OCI-LY1 (cell line): ENCODE results near the gene AAGAB.
"Not testable (repeated sequence)": the region's sequence is repeated elsewhere in the genome, so short reads cannot be mapped to it uniquely, and the experiment has no call there.

ENCODE experiments used
- H2AFZ ChIP-seq: fragments of 200-600 bp; sonication (generic), shearing (Covaris generic); 2 replicates; pipeline ENCODE4 v1.6.0; 2014; ENCODE audit warnings: antibody characterized with exemption, mild to moderate bottlenecking, low read length
- H3F3A ChIP-seq: fragments of 200-600 bp; sonication (generic), shearing (Covaris generic); 2 replicates; pipeline ENCODE4 v1.6.0; 2014; ENCODE audit warnings: mild to moderate bottlenecking, antibody characterized with exemption, low read length, moderate library complexity; ENCODE audit not compliant: insufficient read depth
- H3K27ac ChIP-seq: fragments of 200-600 bp; sonication (generic); 2 replicates; pipeline ENCODE4 v1.5.1; 2014; ENCODE audit warnings: low read length, mixed run types, mild to moderate bottlenecking, low read depth; ENCODE audit not compliant: poor library complexity, severe bottlenecking
- H3K27me3 ChIP-seq: fragments of 200-600 bp; sonication (generic); 2 replicates; pipeline ENCODE4 v1.6.0; 2014; ENCODE audit warnings: antibody characterized with exemption, mild to moderate bottlenecking, low read length, moderate library complexity; ENCODE audit not compliant: insufficient read depth
- H3K36me3 ChIP-seq: fragments of 200-600 bp; sonication (generic); 2 replicates; pipeline ENCODE4 v1.6.1; 2014; ENCODE audit warnings: mild to moderate bottlenecking, antibody characterized with exemption, low read length, moderate library complexity, mixed read lengths; ENCODE audit not compliant: insufficient read depth
- H3K4me1 ChIP-seq: fragments of 200-600 bp; sonication (generic); 2 replicates; pipeline ENCODE4 v1.5.1; 2014; ENCODE audit warnings: mild to moderate bottlenecking, low read length, moderate library complexity; ENCODE audit not compliant: insufficient read depth, severe bottlenecking
- H3K4me2 ChIP-seq: fragments of 200-600 bp; sonication (generic), shearing (Covaris generic); 2 replicates; pipeline ENCODE4 v1.6.1; 2014; ENCODE audit warnings: low read length
- H3K4me3 ChIP-seq: fragments of 200-600 bp; sonication (generic); 2 replicates; pipeline ENCODE4 v1.5.1; 2014; ENCODE audit warnings: low read length, low read depth, mild to moderate bottlenecking, mixed read lengths; ENCODE audit not compliant: poor library complexity, severe bottlenecking
- H3K79me2 ChIP-seq: fragments of 200-600 bp; shearing (Covaris generic); 2 replicates; pipeline ENCODE4 v1.6.1; 2016; ENCODE audit warnings: mixed run types, low read length, mixed read lengths; ENCODE audit not compliant: insufficient read depth
- H3K9ac ChIP-seq: fragments of 200-600 bp; sonication (generic), shearing (Covaris generic); 2 replicates; pipeline ENCODE4 v1.6.1; 2014; ENCODE audit warnings: mild to moderate bottlenecking, low read length, mixed read lengths
- H3K9me2 ChIP-seq: fragments of 200-600 bp; sonication (generic), shearing (Covaris generic); 2 replicates; pipeline ENCODE4 v1.6.1; 2014; ENCODE audit warnings: low read depth, mild to moderate bottlenecking, low read length, mixed read lengths
- H3K9me3 ChIP-seq: fragments of 200-600 bp; shearing (Covaris generic); 2 replicates; pipeline ENCODE4 v1.6.1; 2014; ENCODE audit warnings: low read length, mixed read lengths
- H4K20me1 ChIP-seq: fragments of 200-600 bp; sonication (generic), shearing (Covaris generic); 2 replicates; pipeline ENCODE4 v1.6.0; 2016; ENCODE audit warnings: mild to moderate bottlenecking, low read length; ENCODE audit not compliant: insufficient read depth
- EZH2 ChIP-seq: fragments of 200-600 bp; sonication (generic), shearing (Covaris generic); IDR thresholded peaks from 2 replicates; pipeline ENCODE4 v1.8.0; 2017; ENCODE audit warnings: borderline replicate concordance, mixed run types, mild to moderate bottlenecking, antibody characterized with exemption, low read length, moderate library complexity, mixed read lengths
- TF ChIP-seq, protein P1 (sequence below): fragments of 200-600 bp; sonication (generic), shearing (Covaris generic); IDR thresholded peaks from 2 replicates; pipeline ENCODE4 v1.5.1; 2017; ENCODE audit warnings: mild to moderate bottlenecking, antibody characterized with exemption, low read length, moderate library complexity, mixed read lengths

AAGAB gene

DNA sequence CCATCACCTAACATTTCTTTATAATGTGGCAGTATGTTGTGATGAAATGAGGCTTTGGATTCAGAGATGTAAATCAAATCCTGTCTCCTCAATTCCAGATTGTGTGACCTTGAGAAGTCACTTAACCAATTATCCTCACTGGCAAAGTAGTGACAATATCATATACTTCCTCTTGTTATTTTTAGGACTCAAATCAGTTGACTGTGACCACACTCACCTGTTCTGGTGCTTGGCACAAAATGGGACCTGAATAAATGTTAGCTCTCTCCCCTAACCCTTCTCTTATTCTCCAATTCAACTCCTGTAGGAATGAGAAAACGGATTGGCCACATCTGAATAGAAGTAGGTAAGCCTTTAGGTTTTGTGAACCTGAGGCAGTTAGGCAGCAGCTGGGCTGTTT lies 42.2 kb upstream of the AAGAB start:
- H3K36me3 ChIP-seq = no peaks in the 10 kb centered on the region

DNA sequence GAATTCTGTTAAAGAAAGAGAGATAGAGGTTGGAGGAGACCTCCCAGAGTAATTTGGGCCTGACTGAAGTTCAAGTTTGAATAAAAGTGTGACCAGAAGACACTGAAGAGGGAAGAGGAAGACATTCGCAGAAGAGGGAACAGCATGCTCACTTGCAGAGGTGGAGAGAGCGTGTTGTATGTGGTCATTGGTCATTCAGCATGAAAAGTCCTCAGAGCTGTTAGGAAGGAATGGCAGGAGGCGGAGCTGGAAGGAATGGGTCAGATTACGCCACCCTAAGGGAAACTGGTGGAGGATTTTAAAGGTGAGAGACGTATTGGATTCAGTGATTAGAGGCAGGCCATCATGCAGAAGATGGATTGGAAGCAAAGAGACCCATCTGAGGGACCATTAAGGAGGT lies 41.7 kb upstream of the AAGAB start:
- Histone ChIP-seq H3K36me3 (no peaks in the 10 kb centered on the region), H3K4me3 (no peak overlapping the region), H4K20me1 (no peaks in the 10 kb centered on the region), H3K4me2 (no peak overlapping the region; the same call in 1 of the 2 replicates), H3K9me3 (no peaks in the 10 kb centered on the region), H3K27ac (no peak overlapping the region), H3F3A (no peaks in the 10 kb centered on the region), H3K27me3 (no peaks in the 10 kb centered on the region), H2AFZ (no peak overlapping the region), H3K4me1 (peaks cover 15% of the 10 kb centered on the region), H3K9me2 (no peaks in the 10 kb centered on the region), H3K9ac (no peak overlapping the region), H3K79me2 (no peaks in the 10 kb centered on the region)
- no peak for TF ChIP-seq EZH2

More for the DNA sequence above, 42.2 kb upstream of the AAGAB start:
- Histone ChIP-seq H4K20me1 (no peaks in the 10 kb centered on the region), H3K4me2 (peak overlapping the region; percentile 17; the same call in 1 of the 2 replicates), H3K9ac (no peak overlapping the region), H3K9me2 (no peaks in the 10 kb centered on the region), H3F3A (no peaks in the 10 kb centered on the region), H3K9me3 (no peaks in the 10 kb centered on the region), H3K27me3 (no peaks in the 10 kb centered on the region), H3K4me1 (peaks cover 15% of the 10 kb centered on the region), H3K4me3 (no peak overlapping the region), H3K27ac (no peak overlapping the region), H2AFZ (no peak overlapping the region), H3K79me2 (no peaks in the 10 kb centered on the region)
- TF ChIP-seq, protein P1, sequence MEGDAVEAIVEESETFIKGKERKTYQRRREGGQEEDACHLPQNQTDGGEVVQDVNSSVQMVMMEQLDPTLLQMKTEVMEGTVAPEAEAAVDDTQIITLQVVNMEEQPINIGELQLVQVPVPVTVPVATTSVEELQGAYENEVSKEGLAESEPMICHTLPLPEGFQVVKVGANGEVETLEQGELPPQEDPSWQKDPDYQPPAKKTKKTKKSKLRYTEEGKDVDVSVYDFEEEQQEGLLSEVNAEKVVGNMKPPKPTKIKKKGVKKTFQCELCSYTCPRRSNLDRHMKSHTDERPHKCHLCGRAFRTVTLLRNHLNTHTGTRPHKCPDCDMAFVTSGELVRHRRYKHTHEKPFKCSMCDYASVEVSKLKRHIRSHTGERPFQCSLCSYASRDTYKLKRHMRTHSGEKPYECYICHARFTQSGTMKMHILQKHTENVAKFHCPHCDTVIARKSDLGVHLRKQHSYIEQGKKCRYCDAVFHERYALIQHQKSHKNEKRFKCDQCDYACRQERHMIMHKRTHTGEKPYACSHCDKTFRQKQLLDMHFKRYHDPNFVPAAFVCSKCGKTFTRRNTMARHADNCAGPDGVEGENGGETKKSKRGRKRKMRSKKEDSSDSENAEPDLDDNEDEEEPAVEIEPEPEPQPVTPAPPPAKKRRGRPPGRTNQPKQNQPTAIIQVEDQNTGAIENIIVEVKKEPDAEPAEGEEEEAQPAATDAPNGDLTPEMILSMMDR = no peak
- no peak for TF ChIP-seq EZH2

DNA sequence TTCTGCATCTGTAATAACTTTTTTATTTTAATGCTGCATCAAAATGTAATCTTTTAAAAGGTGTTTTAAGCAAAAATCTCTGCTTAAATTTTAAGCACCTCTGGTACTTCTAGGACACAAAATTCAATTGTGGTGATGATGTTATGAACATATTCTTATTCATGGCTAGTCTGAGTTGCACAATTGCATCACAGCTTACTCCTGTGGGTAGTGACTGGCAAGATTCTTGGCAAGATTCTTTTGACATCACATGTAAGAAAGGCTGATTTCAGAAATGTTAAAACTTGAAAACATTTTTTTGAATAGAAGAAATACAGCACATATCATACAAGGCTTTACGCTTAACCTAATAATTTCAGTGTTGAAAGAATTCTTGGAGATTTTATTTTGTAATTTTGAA lies 35.9 kb upstream of the AAGAB start:
- H3K27ac ChIP-seq = no peak overlapping the region

DNA sequence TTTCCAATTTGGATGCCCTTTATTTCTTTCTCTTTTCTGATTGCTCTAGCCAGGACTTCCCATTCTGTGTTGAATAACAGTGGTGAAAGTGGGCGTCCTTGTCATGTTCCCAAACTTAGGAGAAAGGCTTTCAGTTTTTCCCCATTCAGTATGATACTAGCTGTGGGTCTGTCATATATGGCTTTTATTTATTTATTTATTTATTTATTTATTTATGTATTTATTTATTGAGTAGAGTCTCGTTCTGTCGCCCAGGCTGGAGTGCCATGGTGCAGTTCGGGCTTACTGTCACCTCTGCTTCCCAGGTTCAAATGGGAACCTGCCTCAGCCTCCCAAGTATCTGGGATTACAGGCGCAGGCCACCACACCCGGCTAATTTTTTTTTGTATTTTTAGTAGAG lies 31.9 kb upstream of the AAGAB start:
- not testable (repeated sequence) for H3K4me3 ChIP-seq, H3K36me3 ChIP-seq, H3K9me3 ChIP-seq, H4K20me1 ChIP-seq, H3F3A ChIP-seq, H3K79me2 ChIP-seq, H3K27ac ChIP-seq, H3K9me2 ChIP-seq, H3K4me2 ChIP-seq, H3K4me1 ChIP-seq, H3K27me3 ChIP-seq, H3K9ac ChIP-seq, H2AFZ ChIP-seq

More for the DNA sequence above, 35.9 kb upstream of the AAGAB start:
- Histone ChIP-seq H3F3A (no peaks in the 10 kb centered on the region), H3K79me2 (no peaks in the 10 kb centered on the region), H3K9ac (no peak overlapping the region), H3K9me2 (no peaks in the 10 kb centered on the region), H3K4me2 (no peak overlapping the region), H2AFZ (no peak overlapping the region), H3K27me3 (no peaks in the 10 kb centered on the region), H3K9me3 (no peaks in the 10 kb centered on the region), H4K20me1 (no peaks in the 10 kb centered on the region), H3K36me3 (no peaks in the 10 kb centered on the region), H3K4me1 (no peaks in the 10 kb centered on the region), H3K4me3 (no peak overlapping the region)
- TF ChIP-seq, protein P1 = no peak
- TF ChIP-seq EZH2 = no peak

DNA sequence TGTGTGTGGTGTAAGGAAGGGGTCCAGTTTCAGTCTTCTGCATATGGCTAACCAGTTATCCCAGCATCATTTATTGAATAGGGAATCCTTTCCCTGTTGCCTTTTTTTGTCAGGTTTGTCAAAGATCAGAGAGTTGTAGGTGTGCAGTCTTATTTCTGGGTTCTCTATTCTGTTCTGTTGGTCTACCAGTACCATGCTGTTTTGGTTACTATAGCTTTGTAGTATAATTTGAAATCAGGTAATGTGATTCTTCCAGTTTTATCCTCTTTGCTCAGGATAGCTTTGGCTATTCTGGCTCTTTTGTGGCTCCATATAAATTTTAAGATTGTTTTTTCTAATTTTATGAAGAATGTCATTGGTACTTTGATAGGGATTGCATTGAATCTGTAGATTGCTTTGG lies 31.2 kb upstream of the AAGAB start:
- H3K4me1 ChIP-seq, H3K4me2 ChIP-seq, H3K9ac ChIP-seq, H2AFZ ChIP-seq, H3F3A ChIP-seq, H3K27me3 ChIP-seq, H3K9me3 ChIP-seq, H3K36me3 ChIP-seq, H4K20me1 ChIP-seq, H3K4me3 ChIP-seq, H3K27ac ChIP-seq, H3K79me2 ChIP-seq, H3K9me2 ChIP-seq: not testable (repeated sequence)
